Activated CD4-positive, alpha-beta memory T cell treated with anti-CD3 and anti-CD28 coated beads for 36 hours (primary cell): ENCODE results near the gene CUX1. TPM values are rescaled to one million over a fixed set of nuclear protein-coding genes. Genes with fewer than 3 reads are reported as not detected.
A peak's percentile ranks its signal among the peaks of the same experiment; 100 is the strongest.

Source experiments
- CTCF ChIA-PET: fragments of 350-600 bp; sonication (Branson Sonifier 250); formaldehyde crosslinking; loops from one replicate; lab custom pipeline; 2021; ENCODE audit warnings: antibody characterized with exemption, inconsistent platforms; lab: Charles Lee
- POLR2A ChIA-PET: fragments of 350-600 bp; sonication (Branson Sonifier 250); formaldehyde crosslinking; loops from one replicate; lab custom pipeline; 2021; ENCODE audit warnings: antibody characterized with exemption; lab: Charles Lee
- DNase-seq: peaks from one replicate; pipeline ENCODE4 v3.0.0-alpha.2; 2020
- H3K27ac Mint-ChIP-seq: one replicate; pipeline ENCODE4 v1.8.0; 2021; ENCODE audit warnings: mixed read lengths
- H3K27me3 Mint-ChIP-seq: one replicate; pipeline ENCODE4 v1.8.0; 2021; ENCODE audit warnings: mixed read lengths
- H3K36me3 Mint-ChIP-seq: one replicate; pipeline ENCODE4 v1.8.0; 2021; ENCODE audit warnings: mixed read lengths
- H3K4me1 Mint-ChIP-seq: one replicate; pipeline ENCODE4 v1.8.0; 2021; ENCODE audit warnings: low read depth, mixed read lengths
- H3K4me3 Mint-ChIP-seq: one replicate; pipeline ENCODE4 v1.8.0; 2021; ENCODE audit warnings: mild to moderate bottlenecking, mixed read lengths
- H3K9me3 Mint-ChIP-seq: one replicate; pipeline ENCODE4 v1.8.0; 2021; ENCODE audit warnings: mixed read lengths
- intact Hi-C: fragments of 100-400 bp; cut with micrococcal nuclease; formaldehyde crosslinking; loops from one replicate; pipeline ENCODE4 v1.15.1; 2023
- total RNA-seq, 2 experiments: library from RNA; stranded (reverse); gene quantifications; one replicate each; pipeline ENCODE4 v1.2.3, GENCODE V29; 2021

Gene CUX1
- total RNA-seq, 2 experiments from 2014 or later = 25.1 TPM

- no peak for DNase-seq
- Mint-ChIP-seq H3K4me3 (no peak overlapping the region), H3K4me1 (no peaks in the 10 kb centered on the region), H3K36me3 (no peaks in the 10 kb centered on the region), H3K27me3 (no peaks in the 10 kb centered on the region), H3K27ac (no peak overlapping the region), H3K9me3 (no peaks in the 10 kb centered on the region)
- intact Hi-C loops = no loop called here
- POLR2A ChIA-PET = no interaction called here
- CTCF ChIA-PET = interaction anchor here (0.9 kb wide), 1 partner anchor 578 kb away, joined by 3 read pairs; no protein-coding TSS in a partner anchor
Measured at GRCh38 chr7:102266541-102266940, 449.1 kb downstream of the CUX1 start.

- Mint-ChIP-seq H3K4me1 (peaks cover 3% of the 10 kb centered on the region), H3K27ac (no peak overlapping the region), H3K9me3 (no peaks in the 10 kb centered on the region), H3K4me3 (no peak overlapping the region), H3K36me3 (no peaks in the 10 kb centered on the region), H3K27me3 (no peaks in the 10 kb centered on the region)
- POLR2A ChIA-PET = no interaction called here
- no peak for DNase-seq
- CTCF ChIA-PET = no interaction called here
- intact Hi-C loops = no loop called here
Measured at GRCh38 chr7:102268635-102269034, 451.2 kb downstream of the CUX1 start.

GRCh38 chr7:102270178-102270887, 452.9 kb downstream of the CUX1 start:
- Mint-ChIP-seq H3K4me1 (peaks cover 3% of the 10 kb centered on the region), H3K27me3 (no peaks in the 10 kb centered on the region), H3K9me3 (no peaks in the 10 kb centered on the region), H3K36me3 (no peaks in the 10 kb centered on the region), H3K4me3 (no peak overlapping the region), H3K27ac (no peak overlapping the region)
- CTCF ChIA-PET = interaction anchor here (0.8 to 5.4 kb wide), 6 partner anchors 10 to 732 kb away, joined by 3 to 29 read pairs (median 6); no protein-coding TSS in a partner anchor
- DNase-seq = no peak
- intact Hi-C loops = no loop called here
- POLR2A ChIA-PET = no interaction called here

GRCh38 chr7:102271158-102271798, 453.9 kb downstream of the CUX1 start:
- ChIA-PET POLR2A (no interaction called here), CTCF (interaction anchor here (0.8 to 5.4 kb wide), 8 partner anchors 15 to 735 kb away, joined by 3 to 29 read pairs (median 6); no protein-coding TSS in a partner anchor)
- DNase-seq = no peak
- Mint-ChIP-seq H3K27me3 (no peaks in the 10 kb centered on the region), H3K4me3 (no peak overlapping the region), H3K4me1 (peaks cover 3% of the 10 kb centered on the region), H3K27ac (no peak overlapping the region), H3K36me3 (no peaks in the 10 kb centered on the region), H3K9me3 (no peaks in the 10 kb centered on the region)
- intact Hi-C loops = no loop called here

DNA sequence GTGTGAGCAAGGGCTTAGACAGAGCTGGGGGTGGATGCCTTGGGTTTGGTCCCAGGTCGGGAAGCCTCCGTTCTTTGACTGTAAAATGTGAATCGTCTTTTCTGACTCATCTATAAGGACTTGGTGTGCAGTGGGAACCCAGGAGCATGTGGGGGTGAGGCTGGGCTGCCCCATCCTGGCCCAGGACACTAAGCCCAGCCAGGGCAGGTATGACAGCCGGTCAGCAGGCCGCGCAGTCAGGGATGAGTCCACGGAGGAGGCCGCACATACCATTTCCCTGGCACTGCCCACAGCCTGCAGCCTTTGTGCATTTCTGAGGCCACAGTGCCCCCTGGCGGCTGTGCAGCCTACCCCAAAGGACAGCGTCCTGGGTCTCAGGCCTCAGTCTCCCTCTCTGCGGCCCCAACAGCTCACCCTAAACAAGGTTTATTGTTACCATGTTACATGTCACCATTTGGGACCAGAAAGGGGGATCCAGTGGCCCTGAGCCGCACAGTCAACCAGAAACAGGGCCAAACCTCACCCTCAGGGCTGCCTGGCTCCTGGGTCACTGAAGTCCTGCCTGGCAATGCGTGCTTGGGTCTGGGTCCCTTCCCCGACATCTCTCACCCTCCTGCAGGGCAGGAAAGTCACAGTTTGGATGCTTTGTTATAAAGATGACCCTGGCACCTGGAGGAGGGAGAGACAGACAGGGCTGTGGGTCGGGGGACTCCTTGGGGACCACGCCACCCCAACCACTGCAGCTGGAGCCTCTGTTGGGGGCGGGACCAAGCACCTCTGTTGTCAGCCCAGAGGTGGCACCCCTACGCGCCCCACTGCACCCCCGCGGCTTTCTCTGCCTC, 454.9 kb downstream of the CUX1 start:
- DNase-seq = peak; percentile 80
- POLR2A ChIA-PET = no interaction called here
- Mint-ChIP-seq H3K27ac (no peak overlapping the region), H3K27me3 (no peaks in the 10 kb centered on the region), H3K9me3 (no peaks in the 10 kb centered on the region), H3K36me3 (no peaks in the 10 kb centered on the region), H3K4me3 (no peak overlapping the region), H3K4me1 (peaks cover 3% of the 10 kb centered on the region)
- CTCF ChIA-PET = interaction anchor here (1.0 to 5.4 kb wide), 9 partner anchors 12 to 736 kb away, joined by 3 to 29 read pairs (median 4); no protein-coding TSS in a partner anchor
- intact Hi-C loops = loop anchor here (1.0 kb wide), 3 partner anchors 584 to 729 kb away; no protein-coding TSS in a partner anchor

GRCh38 chr7:102272917-102273748, 455.7 kb downstream of the CUX1 start:
- Mint-ChIP-seq H3K36me3 (no peaks in the 10 kb centered on the region), H3K4me3 (no peak overlapping the region), H3K4me1 (peaks cover 3% of the 10 kb centered on the region), H3K27ac (no peak overlapping the region), H3K9me3 (no peaks in the 10 kb centered on the region), H3K27me3 (no peaks in the 10 kb centered on the region)
- ChIA-PET CTCF (interaction anchor here (1.0 to 5.4 kb wide), 7 partner anchors 11 to 730 kb away, joined by 3 to 29 read pairs (median 4); no protein-coding TSS in a partner anchor), POLR2A (no interaction called here)
- intact Hi-C loops = loop anchor here (1.0 kb wide), 3 partner anchors 585 to 730 kb away; no protein-coding TSS in a partner anchor
- DNase-seq = no peak

DNA sequence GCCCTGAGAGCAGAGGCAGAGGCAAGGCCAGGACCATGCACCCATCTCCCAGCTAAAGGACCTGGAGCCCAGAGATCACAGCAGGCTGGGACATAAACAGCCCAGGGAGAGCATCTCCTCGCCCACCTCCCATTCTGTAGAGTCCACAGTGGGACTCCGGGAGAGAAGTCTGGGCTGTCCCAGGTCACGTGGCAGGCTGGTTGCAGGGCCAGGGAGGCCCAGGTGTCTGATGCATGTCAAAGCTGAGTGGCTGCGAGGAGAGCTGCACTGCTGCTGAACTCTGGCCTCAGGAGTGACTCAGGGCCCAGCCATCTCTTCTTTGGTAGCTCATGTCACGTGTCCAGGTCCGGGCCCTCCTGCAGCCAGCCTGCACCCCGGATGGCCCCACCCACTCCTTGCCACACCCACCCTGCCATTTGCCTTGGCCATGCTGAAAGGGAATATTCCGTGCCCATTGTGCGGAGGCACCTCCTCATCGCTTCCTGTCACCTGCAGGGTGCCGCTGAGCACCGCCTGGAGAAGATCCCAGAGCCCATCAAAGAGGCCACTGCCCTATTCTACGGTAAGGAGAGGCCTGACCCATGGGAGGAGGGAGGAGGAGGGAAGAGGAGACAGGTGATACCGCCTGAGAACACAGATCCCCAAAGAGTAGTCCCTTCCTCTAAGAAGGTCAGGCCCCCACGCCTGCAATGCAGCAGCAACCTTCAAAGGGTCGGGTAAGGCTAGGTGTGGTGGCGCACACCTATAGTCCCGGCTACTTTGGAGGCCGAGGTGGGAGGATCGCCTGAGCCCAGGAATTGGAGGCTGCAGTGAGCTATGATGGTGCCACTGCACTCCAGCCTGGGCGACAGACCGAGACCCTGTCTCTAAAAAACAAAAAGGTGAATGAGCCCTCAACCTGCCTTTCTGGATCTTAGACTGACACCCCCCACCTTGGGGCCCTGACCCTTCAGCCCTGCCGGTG, 456.6 kb downstream of the CUX1 start:
- ChIA-PET CTCF (interaction anchor here (1.0 to 5.4 kb wide), 2 partner anchors 114 to 731 kb away, joined by 4 to 29 read pairs; no protein-coding TSS in a partner anchor), POLR2A (no interaction called here)
- DNase-seq = no peak
- no peak overlapping the region for H3K4me3 Mint-ChIP-seq
- intact Hi-C loops = no loop called here
- no peaks in the 10 kb centered on the region for H3K36me3 Mint-ChIP-seq
- H3K4me1 Mint-ChIP-seq = peaks cover 3% of the 10 kb centered on the region
- H3K9me3 Mint-ChIP-seq = no peaks in the 10 kb centered on the region
- H3K27ac Mint-ChIP-seq = no peak overlapping the region
- H3K27me3 Mint-ChIP-seq = no peaks in the 10 kb centered on the region

DNA sequence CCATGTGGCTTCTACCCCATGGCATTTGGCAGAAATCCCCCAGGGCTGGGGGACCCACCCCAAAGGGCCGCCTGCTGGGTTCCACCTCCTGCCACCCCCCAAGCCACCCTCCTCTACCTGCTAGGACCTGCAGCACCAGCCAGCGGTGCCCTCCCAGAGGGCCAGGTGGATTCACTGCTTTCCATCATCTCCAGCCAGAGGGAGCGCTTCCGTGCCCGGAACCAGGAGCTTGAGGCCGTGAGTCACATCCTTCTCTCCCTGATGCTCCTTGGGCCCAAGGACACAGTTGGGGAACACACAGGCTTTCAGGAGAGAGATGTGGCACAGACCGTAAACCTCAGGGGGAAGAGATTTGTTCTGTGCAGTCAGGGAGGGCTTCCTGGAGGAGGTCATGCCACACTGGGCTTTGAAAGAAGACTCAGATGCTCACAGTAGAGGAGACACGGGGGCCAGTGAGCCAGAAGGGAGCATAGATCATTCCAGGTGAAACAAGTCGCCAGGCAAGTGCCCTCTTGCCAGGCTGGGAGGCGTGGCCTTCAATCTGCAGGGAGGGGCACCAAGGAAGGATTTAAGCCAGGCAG, 457.8 kb downstream of the CUX1 start:
- no peak for DNase-seq
- Mint-ChIP-seq H3K9me3 (no peaks in the 10 kb centered on the region), H3K27ac (no peak overlapping the region), H3K4me1 (peaks cover 7% of the 10 kb centered on the region), H3K4me3 (no peak overlapping the region), H3K36me3 (no peaks in the 10 kb centered on the region), H3K27me3 (no peaks in the 10 kb centered on the region)
- ChIA-PET POLR2A (no interaction called here), CTCF (no interaction called here)
- intact Hi-C loops = no loop called here

- CTCF ChIA-PET = interaction anchor here (1.5 to 4.9 kb wide), 3 partner anchors 12 to 115 kb away, joined by 5 to 50 read pairs (median 15); no protein-coding TSS in a partner anchor
- peaks cover 4% of the 10 kb centered on the region for H3K4me1 Mint-ChIP-seq
Measured at GRCh38 chr7:102277901-102278300, 460.5 kb downstream of the CUX1 start.

More at GRCh38 chr7:102277901-102278300, 460.5 kb downstream of the CUX1 start:
- intact Hi-C loops = no loop called here
- no peak overlapping the region for H3K27ac Mint-ChIP-seq
- H3K27me3 Mint-ChIP-seq = no peaks in the 10 kb centered on the region
- POLR2A ChIA-PET = no interaction called here
- H3K4me3 Mint-ChIP-seq = no peak overlapping the region
- H3K36me3 Mint-ChIP-seq = no peaks in the 10 kb centered on the region
- H3K9me3 Mint-ChIP-seq = no peaks in the 10 kb centered on the region
- DNase-seq = no peak
